Measurements from ENCODE around the gene IRF3. TPM values are rescaled to one million over a fixed set of nuclear protein-coding genes. Genes with fewer than 3 reads are reported as not detected.

The IRF3 gene
- total RNA-seq, 3 donors from 2014 or later = 76.1 to 119 (median 90.1) TPM

- H3K4me1 ChIP-seq (ENCODE audit: low read depth) = peaks cover 22% of the 10 kb centered on the region
- no peaks in the 10 kb centered on the region for H3K36me3 ChIP-seq (ENCODE audit: low read depth)
- ATAC-seq = no peak
- no peak overlapping the region for H3K4me3 ChIP-seq
- no peaks in the 10 kb centered on the region for H3K9me3 ChIP-seq
- no peak for TF ChIP-seq CTCF (IDR thresholded peaks at IDR 0.05)
- DNase-seq = no peak
- intact Hi-C loops (cut with DNase I, micrococcal nuclease) = loop anchor here in 1 of 2 donors (10.0 kb wide), 1 partner anchor 97 kb away; the partner anchor contains the start of genes NOSIP and PRRG2
Observed at GRCh38 chr19:49682274-49682673, 16.6 kb upstream of the IRF3 start.

- intact Hi-C loops (cut with DNase I, micrococcal nuclease) = loop anchor here in 1 of 2 donors (10.0 kb wide), 1 partner anchor 97 kb away; the partner anchor contains the start of genes NOSIP and PRRG2
- TF ChIP-seq CTCF (IDR thresholded peaks at IDR 0.05) = no peak
- Histone ChIP-seq H3K4me3 (no peak overlapping the region), H3K9me3 (no peaks in the 10 kb centered on the region), H3K4me1 (ENCODE audit: low read depth) (peaks cover 23% of the 10 kb centered on the region), H3K36me3 (ENCODE audit: low read depth) (peaks cover 3% of the 10 kb centered on the region)
- DNase-seq (peak in 1 of 3 donors; percentile 59), ATAC-seq (no peak)
Observed at GRCh38 chr19:49681830-49682229, 16.2 kb upstream of the IRF3 start.

- peaks cover 27% of the 10 kb centered on the region for H3K4me1 ChIP-seq (ENCODE audit: low read depth)
- ATAC-seq = peak; percentile 49
- H3K4me3 ChIP-seq = no peak overlapping the region
- TF ChIP-seq CTCF (IDR thresholded peaks at IDR 0.05) = peak; percentile 100
- DNase-seq = peak; percentile 91 to 96 (median 95)
- peaks cover 6% of the 10 kb centered on the region for H3K36me3 ChIP-seq (ENCODE audit: low read depth)
- intact Hi-C loops (cut with DNase I, micrococcal nuclease) = loop anchor here in 1 of 2 donors (10.0 kb wide), 1 partner anchor 96 kb away; the partner anchor contains the start of genes NOSIP and PRRG2
- H3K9me3 ChIP-seq = no peaks in the 10 kb centered on the region
Observed at GRCh38 chr19:49680421-49681351, 15.0 kb upstream of the IRF3 start.

- Histone ChIP-seq H3K4me3 (no peak overlapping the region), H3K36me3 (ENCODE audit: low read depth) (peaks cover 6% of the 10 kb centered on the region), H3K9me3 (no peaks in the 10 kb centered on the region), H3K4me1 (ENCODE audit: low read depth) (peaks cover 27% of the 10 kb centered on the region)
- ATAC-seq = no peak
- DNase-seq = peak in 1 of 3 donors; percentile 52
- intact Hi-C loops (cut with DNase I, micrococcal nuclease) = loop anchor here in 1 of 2 donors (10.0 kb wide), 1 partner anchor 95 kb away; the partner anchor contains the start of genes NOSIP and PRRG2
- no peak for TF ChIP-seq CTCF (IDR thresholded peaks at IDR 0.05)
Observed at GRCh38 chr19:49679771-49680413, 14.2 kb upstream of the IRF3 start.

GRCh38 chr19:49678985-49679770, 13.5 kb upstream of the IRF3 start:
- no peak for TF ChIP-seq CTCF (IDR thresholded peaks at IDR 0.05)
- Histone ChIP-seq H3K4me3 (no peak overlapping the region), H3K4me1 (ENCODE audit: low read depth) (peaks cover 27% of the 10 kb centered on the region), H3K9me3 (no peaks in the 10 kb centered on the region), H3K36me3 (ENCODE audit: low read depth) (peaks cover 6% of the 10 kb centered on the region)
- DNase-seq (peak in 1 of 3 donors; percentile 57), ATAC-seq (no peak)
- intact Hi-C loops (cut with DNase I, micrococcal nuclease) = no loop called here

Data from mucosa of descending colon (tissue), 3 donors.